Neuronal stem cell (in vitro differentiated cells): ENCODE measurements around the gene SOBP.

Source experiments
- DNase-seq: peaks from one replicate; pipeline ENCODE4 v3.0.0-alpha.2; 2013; ENCODE audit warnings: low spot score
- H2AFZ ChIP-seq: one replicate; pipeline ENCODE4 v1.6.1; 2013; ENCODE audit warnings: mild to moderate bottlenecking, low read length, inconsistent platforms
- H2AK5ac ChIP-seq: 2 replicates; pipeline ENCODE4 v1.6.1; 2013; ENCODE audit warnings: low read depth, mild to moderate bottlenecking, inconsistent platforms, low read length, moderate library complexity, mixed read lengths
- H2BK120ac ChIP-seq: 2 replicates; pipeline ENCODE4 v1.6.1; 2013; ENCODE audit warnings: low read depth, mild to moderate bottlenecking, inconsistent platforms, low read length, moderate library complexity, mixed read lengths
- H2BK12ac ChIP-seq: one replicate; pipeline ENCODE4 v1.6.1; 2013; ENCODE audit warnings: low read length, inconsistent platforms
- H2BK15ac ChIP-seq: 2 replicates; pipeline ENCODE4 v1.6.1; 2013; ENCODE audit warnings: mild to moderate bottlenecking, low read length, inconsistent platforms, mixed read lengths
- H2BK5ac ChIP-seq: one replicate; pipeline ENCODE4 v1.6.1; 2013; ENCODE audit warnings: inconsistent platforms, mild to moderate bottlenecking, low read length, moderate library complexity
- H3K14ac ChIP-seq: one replicate; pipeline ENCODE4 v1.6.1; 2013; ENCODE audit warnings: low read length, inconsistent platforms
- H3K18ac ChIP-seq: 2 replicates; pipeline ENCODE4 v1.6.1; 2013; ENCODE audit warnings: low read length, inconsistent platforms
- H3K23ac ChIP-seq: 2 replicates; pipeline ENCODE4 v1.6.1; 2013; ENCODE audit warnings: low read depth, mild to moderate bottlenecking, mixed read lengths, low read length, inconsistent platforms; ENCODE audit not compliant: poor library complexity
- H3K27ac ChIP-seq: replicated peaks from 3 replicates; pipeline ENCODE4 v1.5.1; 2013; ENCODE audit warnings: low read length, inconsistent platforms
- H3K27me3 ChIP-seq, 3 experiments: 2 replicates each; pipeline ENCODE4 v1.6.1; 2013; ENCODE audit warnings: low read length in 3 of 3, mild to moderate bottlenecking in 2 of 3, inconsistent platforms in 1 of 3, low read depth in 1 of 3, mixed read lengths in 1 of 3, moderate library complexity in 1 of 3; ENCODE audit not compliant: control insufficient read depth in 3 of 3, insufficient read depth in 3 of 3
- H3K36me3 ChIP-seq, 2 donors: replicated peaks in 1 of 2; 2 replicates each; pipeline ENCODE4 v1.6.1; 2013; ENCODE audit warnings: low read length in 2 of 2; ENCODE audit not compliant: control insufficient read depth in 2 of 2, insufficient read depth in 2 of 2
- H3K4ac ChIP-seq: 2 replicates; pipeline ENCODE4 v1.6.1; 2013; ENCODE audit warnings: inconsistent platforms, mild to moderate bottlenecking, low read length, moderate library complexity
- H3K4me1 ChIP-seq, 2 donors: 1 replicate in 1 of 2; 2 replicates in 1 of 2; pipeline ENCODE4 v1.6.1; 2013; ENCODE audit warnings: low read length in 2 of 2, low read depth in 1 of 2; ENCODE audit not compliant: control insufficient read depth in 2 of 2, insufficient read depth in 1 of 2
- H3K4me2 ChIP-seq: one replicate; pipeline ENCODE4 v1.6.1; 2013; ENCODE audit warnings: mild to moderate bottlenecking, low read length, inconsistent platforms; ENCODE audit not compliant: insufficient read depth, poor library complexity, severe bottlenecking
- H3K4me3 ChIP-seq, 2 donors: 2 replicates each; pipeline ENCODE4 v1.5.1; 2013; ENCODE audit warnings: low read length in 2 of 2, mild to moderate bottlenecking in 2 of 2, inconsistent platforms in 1 of 2, moderate library complexity in 1 of 2
- H3K79me1 ChIP-seq: one replicate; pipeline ENCODE4 v1.6.1; 2013; ENCODE audit warnings: low read depth, mild to moderate bottlenecking, inconsistent platforms, low read length, moderate library complexity
- H3K9ac ChIP-seq: one replicate; pipeline ENCODE4 v1.6.1; 2013; ENCODE audit warnings: mild to moderate bottlenecking, low read depth, low read length, inconsistent platforms; ENCODE audit not compliant: poor library complexity
- H3K9me3 ChIP-seq, 2 donors: replicated peaks in 1 of 2; 2 replicates each; pipeline versions ENCODE3 to v1.6.1; 2013; ENCODE audit warnings: low read length in 2 of 2, mild to moderate bottlenecking in 2 of 2, inconsistent platforms in 1 of 2, low read depth in 1 of 2, mixed read lengths in 1 of 2, moderate library complexity in 1 of 2; ENCODE audit not compliant: control insufficient read depth in 2 of 2, insufficient read depth in 1 of 2
- H4K8ac ChIP-seq: one replicate; pipeline ENCODE4 v1.6.1; 2013; ENCODE audit warnings: low read depth, mild to moderate bottlenecking, inconsistent platforms, low read length, moderate library complexity
- H4K91ac ChIP-seq: one replicate; pipeline ENCODE4 v1.6.1; 2013; ENCODE audit warnings: low read length, low read depth, mild to moderate bottlenecking, inconsistent platforms; ENCODE audit not compliant: poor library complexity
- WGBS, 2 donors: extraction: QIAGEN DNeasy Blood & Tissue Kit; methylation state at CpG; one replicate each; pipeline ENCODE4 v1.1.7; 2013; ENCODE audit warnings: missing lambda C conversion rate in 2 of 2, mixed read lengths in 1 of 2; ENCODE audit not compliant: insufficient read length in 2 of 2, insufficient replicate concordance in 1 of 2; ENCODE audit errors: extremely low coverage in 2 of 2; 5-methylcytosine and 5-hydroxymethylcytosine counted together

SOBP gene

GRCh38 chr6:107509506-107509905, 19.6 kb downstream of the SOBP start:
- no peak overlapping the region for H3K9ac ChIP-seq
- no peak overlapping the region for H2BK120ac ChIP-seq
- peaks cover 0 to 14% of the 10 kb centered on the region in 2 donors for H3K9me3 ChIP-seq
- no peak for DNase-seq
- H4K91ac ChIP-seq = no peak overlapping the region
- H3K79me1 ChIP-seq = no peaks in the 10 kb centered on the region
- no peak overlapping the region for H3K4me3 ChIP-seq
- no CpG with 5 or more reads among the region's 3 CpGs for WGBS, 2 donors
- H3K4me2 ChIP-seq = no peak overlapping the region
- no peak overlapping the region for H2BK15ac ChIP-seq
- no peak overlapping the region for H2BK12ac ChIP-seq
- H3K4ac ChIP-seq = no peak overlapping the region
- no peak overlapping the region for H2BK5ac ChIP-seq
- H3K23ac ChIP-seq = no peak overlapping the region
- no peak overlapping the region for H2AK5ac ChIP-seq
- H3K4me1 ChIP-seq = peaks cover 0 to 7% of the 10 kb centered on the region in 2 donors
- no peak overlapping the region for H3K27ac ChIP-seq
- no peaks in the 10 kb centered on the region for H3K27me3 ChIP-seq
- H3K14ac ChIP-seq = no peak overlapping the region
- no peak overlapping the region for H3K18ac ChIP-seq
- no peak overlapping the region for H4K8ac ChIP-seq
- peaks cover 3 to 95% of the 10 kb centered on the region in 2 donors for H3K36me3 ChIP-seq
- no peak overlapping the region for H2AFZ ChIP-seq

GRCh38 chr6:107510108-107510507, 20.2 kb downstream of the SOBP start:
- Histone ChIP-seq H3K18ac (no peak overlapping the region), H2BK15ac (no peak overlapping the region), H3K4ac (no peak overlapping the region), H2BK12ac (no peak overlapping the region), H2BK120ac (no peak overlapping the region), H3K23ac (no peak overlapping the region), H3K27me3 (no peaks in the 10 kb centered on the region), H4K8ac (no peak overlapping the region), H3K9me3 (peaks cover 0 to 20% of the 10 kb centered on the region in 2 donors), H3K14ac (no peak overlapping the region), H3K4me3 (no peak overlapping the region), H3K4me2 (no peak overlapping the region), H3K79me1 (no peaks in the 10 kb centered on the region), H3K4me1 (peaks cover 0 to 7% of the 10 kb centered on the region in 2 donors), H4K91ac (no peak overlapping the region), H2AK5ac (no peak overlapping the region), H2BK5ac (no peak overlapping the region), H3K36me3 (peaks cover 3 to 95% of the 10 kb centered on the region in 2 donors), H3K9ac (no peak overlapping the region), H2AFZ (no peak overlapping the region), H3K27ac (no peak overlapping the region)
- no CpG with 5 or more reads among the region's 2 CpGs for WGBS, 2 donors
- DNase-seq = no peak

GRCh38 chr6:107511511-107511993, 21.6 kb downstream of the SOBP start:
- no peak overlapping the region for H2AK5ac ChIP-seq
- H3K23ac ChIP-seq = no peak overlapping the region
- no peak overlapping the region for H3K27ac ChIP-seq
- H2BK15ac ChIP-seq = no peak overlapping the region
- no peak overlapping the region for H2BK5ac ChIP-seq
- peaks cover 0 to 7% of the 10 kb centered on the region in 2 donors for H3K4me1 ChIP-seq
- no peaks in the 10 kb centered on the region for H3K27me3 ChIP-seq
- H2BK120ac ChIP-seq = no peak overlapping the region
- H4K91ac ChIP-seq = peak overlapping the region; percentile 19
- H2AFZ ChIP-seq = no peak overlapping the region
- H2BK12ac ChIP-seq = no peak overlapping the region
- no CpG with 5 or more reads among the region's 5 CpGs for WGBS, 2 donors
- H3K4me2 ChIP-seq = no peak overlapping the region
- H3K4me3 ChIP-seq = no peak overlapping the region
- H4K8ac ChIP-seq = no peak overlapping the region
- no peak overlapping the region for H3K14ac ChIP-seq
- peaks cover 2 to 29% of the 10 kb centered on the region in 2 donors for H3K9me3 ChIP-seq
- H3K36me3 ChIP-seq = peaks cover 3 to 89% of the 10 kb centered on the region in 2 donors
- no peak for DNase-seq
- no peak overlapping the region for H3K9ac ChIP-seq
- peak overlapping the region; percentile 62 for H3K18ac ChIP-seq
- H3K79me1 ChIP-seq = no peaks in the 10 kb centered on the region
- H3K4ac ChIP-seq = no peak overlapping the region

GRCh38 chr6:107513214-107513613, 23.3 kb downstream of the SOBP start:
- Histone ChIP-seq H2BK12ac (no peak overlapping the region), H3K4me2 (no peak overlapping the region), H2AFZ (no peak overlapping the region), H3K23ac (no peak overlapping the region), H3K9ac (no peak overlapping the region), H3K4ac (no peak overlapping the region), H2AK5ac (no peak overlapping the region), H2BK120ac (no peak overlapping the region), H3K27me3 (no peaks in the 10 kb centered on the region), H4K91ac (no peak overlapping the region), H3K36me3 (peaks cover 5 to 89% of the 10 kb centered on the region in 2 donors), H2BK5ac (no peak overlapping the region), H3K4me1 (peaks cover 0 to 7% of the 10 kb centered on the region in 2 donors), H4K8ac (no peak overlapping the region), H3K79me1 (no peaks in the 10 kb centered on the region), H3K18ac (no peak overlapping the region), H3K9me3 (peaks cover 5 to 39% of the 10 kb centered on the region in 2 donors), H3K4me3 (no peak overlapping the region), H2BK15ac (no peak overlapping the region), H3K27ac (no peak overlapping the region), H3K14ac (no peak overlapping the region)
- DNase-seq = no peak
- no CpG with 5 or more reads among the region's 2 CpGs for WGBS, 2 donors
